Measurements from ENCODE around the gene TIMP3.
A peak's percentile ranks its signal among the peaks of the same experiment; 100 is the strongest.
"Not testable (repeated sequence)": the region's sequence is repeated elsewhere in the genome, so short reads cannot be mapped to it uniquely, and the experiment has no call there.

The TIMP3 gene

GRCh38 chr22:32801537-32802236, at the start of gene TIMP3:
TIMP3 (plus strand) TSS chr22:32801705; CDS start chr22:32802002, 297 bp downstream.
- DNase-seq (ENCODE audit: low read depth, low spot score): peak; percentile 95

GRCh38 chr22:32752326-32752725, 49.2 kb upstream of the TIMP3 start:
- DNase-seq (ENCODE audit: low read depth, low spot score): no peak

DNA sequence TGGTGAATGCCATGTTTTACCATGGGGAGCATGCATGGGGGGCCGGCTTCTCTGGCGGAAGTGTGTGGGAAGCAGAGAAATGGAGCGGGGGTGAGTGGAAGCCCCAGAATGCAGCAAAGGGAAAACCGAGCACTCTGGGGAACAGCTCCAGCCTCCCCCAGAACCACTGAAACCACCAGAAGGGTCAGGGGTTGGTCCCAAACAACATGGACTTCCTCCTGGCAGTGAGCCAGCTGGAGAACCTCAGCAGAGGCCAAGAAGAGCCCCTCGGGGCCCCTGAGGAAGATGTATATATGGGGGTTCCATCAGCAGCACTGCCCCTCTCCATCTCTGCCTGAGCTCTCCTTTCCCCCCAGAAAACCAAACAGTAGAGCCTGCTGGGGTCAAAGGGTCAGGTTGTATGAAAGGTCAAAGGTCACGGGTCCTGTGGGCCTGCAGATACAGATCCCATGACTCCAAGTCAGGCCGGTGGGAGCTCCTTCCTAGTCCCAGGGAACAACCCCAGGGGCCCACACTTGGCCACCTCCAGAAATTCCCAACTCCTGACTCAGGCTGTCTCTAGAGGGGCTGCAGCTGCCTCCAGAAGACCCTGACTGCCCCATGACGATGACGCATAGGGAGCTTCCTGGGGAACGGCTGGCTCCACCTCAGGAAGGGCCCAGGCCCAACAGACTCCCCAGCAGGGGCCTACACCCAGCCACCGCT, 48.5 kb upstream of the TIMP3 start:
- no peak for DNase-seq (ENCODE audit: low read depth, low spot score)

DNA sequence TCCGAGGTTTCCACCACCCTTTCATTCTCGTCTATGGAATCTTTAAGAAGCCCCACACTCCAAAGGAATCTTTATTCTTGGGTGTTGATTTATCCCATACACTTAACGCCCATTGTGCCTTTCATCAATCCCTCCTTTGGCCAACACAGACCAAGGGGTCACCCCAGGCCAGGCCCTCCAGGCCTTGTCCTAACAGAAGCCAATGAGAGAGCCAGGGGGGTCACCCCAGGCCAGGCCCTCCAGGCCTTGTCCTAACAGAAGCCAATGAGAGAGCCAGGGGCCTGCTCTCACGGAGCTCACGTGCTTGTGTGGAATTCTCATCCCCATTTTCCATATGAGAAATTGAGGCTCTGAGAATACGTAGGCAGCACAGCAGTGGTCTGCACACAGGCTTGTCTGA, 47.9 kb upstream of the TIMP3 start:
- DNase-seq (ENCODE audit: low read depth, low spot score): no peak

- no peak for DNase-seq (ENCODE audit: low read depth, low spot score)
These were observed 47.0 kb upstream of the TIMP3 start for GRCh38 chr22:32754413-32755041.

DNA sequence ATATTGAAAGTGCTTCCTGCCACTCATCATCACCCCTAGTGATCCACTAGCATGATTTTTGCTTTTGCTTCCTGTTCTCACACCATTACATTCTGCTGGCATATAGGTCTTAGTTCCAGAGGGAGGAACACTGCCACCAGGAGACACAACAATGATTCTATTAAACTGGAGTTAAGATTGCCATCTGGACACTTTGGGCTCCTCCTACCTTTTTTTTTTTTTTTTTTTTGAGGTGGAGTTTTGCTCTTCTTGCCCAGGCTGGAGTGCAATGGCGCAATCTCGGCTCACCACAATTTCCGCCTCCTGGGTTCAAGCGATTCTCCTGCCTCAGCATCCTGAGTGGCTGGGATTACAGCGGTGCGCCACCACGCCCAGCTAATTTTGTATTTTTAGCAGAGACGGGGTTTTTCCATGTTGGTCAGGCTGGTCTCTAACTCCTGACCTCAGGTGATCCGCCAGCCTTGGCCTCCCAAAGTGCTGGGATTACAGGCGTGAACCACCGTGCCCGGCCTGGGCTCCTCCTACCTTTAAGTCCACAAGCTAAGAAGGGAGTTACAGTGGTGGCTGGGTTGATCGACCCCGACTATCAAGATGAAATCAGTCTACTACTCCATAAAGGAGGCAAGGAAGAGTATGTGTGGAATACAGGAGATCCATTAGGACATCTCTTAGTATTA, 44.3 kb upstream of the TIMP3 start:
- not testable (repeated sequence) for DNase-seq (ENCODE audit: low read depth, low spot score)

GRCh38 chr22:32758866-32759385, 42.6 kb upstream of the TIMP3 start:
- no peak for DNase-seq (ENCODE audit: low read depth, low spot score)

DNA sequence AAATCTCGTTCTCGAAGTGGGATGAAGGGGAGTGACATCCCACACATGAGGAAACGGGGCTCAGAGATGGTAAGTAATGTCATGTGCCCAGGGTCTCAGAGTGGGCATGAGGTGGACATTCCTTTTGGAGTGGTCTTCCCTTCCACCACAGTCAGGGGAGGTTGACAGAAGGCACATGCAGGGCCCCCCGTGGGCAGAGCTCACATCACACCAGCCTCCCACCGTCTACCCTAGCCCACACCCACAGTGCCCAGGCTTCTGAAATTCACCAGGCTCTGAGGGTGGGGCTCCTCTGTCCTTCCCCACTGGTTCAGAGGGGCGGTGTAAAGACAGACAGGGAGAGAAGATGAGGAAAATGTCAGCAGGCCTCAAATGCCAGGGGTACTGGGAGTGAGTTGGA, 41.1 kb upstream of the TIMP3 start:
- no peak for DNase-seq (ENCODE audit: low read depth, low spot score)

DNA sequence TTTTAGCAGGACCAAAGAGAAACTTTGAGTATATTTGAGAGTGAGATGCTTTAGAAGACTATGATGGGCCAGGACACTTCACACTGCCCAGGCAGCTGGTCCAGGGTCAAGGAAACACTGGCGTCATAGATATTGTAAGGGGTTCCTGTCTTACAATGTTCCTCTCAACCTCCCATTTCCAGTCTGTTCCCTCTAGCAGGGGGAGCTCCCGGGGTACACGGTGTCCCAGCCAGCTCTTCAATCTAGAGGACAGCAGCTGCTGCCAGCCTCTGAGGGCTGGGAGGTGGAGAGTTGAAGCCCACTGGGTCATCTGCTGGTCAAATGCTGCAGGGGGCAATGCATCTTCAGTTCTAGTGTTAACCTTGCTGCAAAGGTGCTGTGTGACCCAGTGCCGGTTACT, 40.7 kb upstream of the TIMP3 start:
- no peak for DNase-seq (ENCODE audit: low read depth, low spot score)

DNA sequence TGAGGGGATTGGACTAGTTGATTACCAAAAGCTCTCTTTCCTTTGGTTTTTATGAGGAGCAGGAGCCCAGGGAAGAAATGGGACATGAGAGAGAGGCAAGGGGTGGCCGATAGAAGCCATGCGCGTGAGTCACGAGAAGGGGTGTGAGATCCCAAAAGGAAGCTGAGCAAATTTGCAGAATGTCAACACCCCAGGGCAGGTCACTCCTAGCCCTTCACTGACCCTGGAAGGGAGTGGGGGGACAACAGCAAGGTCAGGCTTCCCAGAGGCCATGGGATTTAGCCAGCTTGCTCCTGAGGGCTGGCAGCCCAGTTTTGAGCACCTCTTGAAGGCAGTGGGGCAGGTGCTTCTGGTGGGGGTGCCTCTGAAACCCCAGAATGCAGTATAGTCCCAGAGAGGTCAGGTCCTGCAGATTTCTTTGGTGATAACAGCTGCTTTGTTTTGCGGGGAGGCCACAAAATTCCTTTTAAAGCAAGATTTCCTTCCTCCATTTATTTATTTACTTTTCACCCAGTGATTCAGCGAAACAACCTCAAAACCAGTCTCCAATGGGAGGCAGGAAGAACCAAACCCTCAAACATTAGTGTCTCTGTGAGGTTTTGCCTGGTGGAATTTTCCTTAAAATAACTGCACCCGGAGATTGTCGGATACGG, 40.1 kb upstream of the TIMP3 start:
- DNase-seq (ENCODE audit: low read depth, low spot score): peak; percentile 42

DNA sequence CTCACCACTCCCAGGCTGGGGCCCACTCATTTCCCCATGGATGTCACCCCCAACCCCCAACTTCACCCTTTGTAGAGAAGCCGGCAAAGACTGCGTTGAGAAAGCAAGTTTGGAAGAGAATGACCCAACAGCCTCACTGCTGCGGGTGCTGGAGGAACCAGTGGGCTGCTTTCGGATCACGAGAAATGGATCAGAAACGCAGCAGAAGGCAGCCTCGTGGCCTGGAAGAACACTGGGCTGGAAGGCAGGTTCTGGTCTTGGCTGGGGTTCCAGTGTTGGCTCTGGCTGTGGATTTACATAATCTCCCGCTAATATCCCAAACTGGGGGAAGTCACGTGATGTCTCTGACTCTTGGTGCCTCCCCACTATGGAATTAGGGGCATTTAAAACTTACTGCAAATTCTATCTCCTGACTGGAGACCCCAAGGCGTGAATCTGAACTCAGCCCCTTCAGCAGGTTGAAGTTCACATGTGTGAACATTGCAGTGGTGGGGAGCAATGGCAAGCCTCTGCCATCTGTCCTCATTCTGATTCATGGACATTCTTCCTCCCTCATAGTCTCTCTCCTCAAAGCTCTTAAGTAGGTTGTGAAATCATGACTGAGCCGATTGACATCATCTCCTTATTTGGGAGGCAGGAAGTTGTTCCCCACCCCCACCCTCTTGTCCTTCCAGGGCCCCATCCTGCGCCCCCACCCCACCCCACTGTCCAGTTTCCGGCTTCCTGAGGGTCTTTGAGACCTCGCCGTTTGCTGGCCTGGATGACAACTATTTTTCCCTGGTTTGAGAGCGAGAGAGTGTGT, 37.0 kb upstream of the TIMP3 start:
- DNase-seq (ENCODE audit: low read depth, low spot score): peak; percentile 28

GRCh38 chr22:32765132-32765618, 36.3 kb upstream of the TIMP3 start:
- DNase-seq (ENCODE audit: low read depth, low spot score): no peak

DNA sequence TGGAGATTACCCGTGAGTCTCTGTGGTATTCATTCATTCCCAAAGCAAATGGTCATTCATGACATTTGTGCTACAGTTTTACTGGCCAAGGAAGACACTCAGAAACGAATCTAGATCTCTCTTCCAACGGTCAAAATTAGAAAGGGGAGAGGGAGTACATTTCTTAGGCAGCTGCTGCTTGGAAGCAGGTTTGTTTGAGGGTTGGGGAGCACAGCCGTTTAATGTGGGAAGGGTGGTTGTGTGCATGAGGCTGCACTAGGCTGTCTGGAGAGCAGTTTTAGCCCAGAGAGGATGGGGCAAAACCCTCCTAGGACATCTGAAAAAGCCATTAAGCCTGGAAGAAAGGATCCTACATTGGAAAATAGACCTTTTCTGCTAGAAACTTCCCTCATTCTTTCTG, 29.7 kb upstream of the TIMP3 start:
- no peak for DNase-seq (ENCODE audit: low read depth, low spot score)

DNA sequence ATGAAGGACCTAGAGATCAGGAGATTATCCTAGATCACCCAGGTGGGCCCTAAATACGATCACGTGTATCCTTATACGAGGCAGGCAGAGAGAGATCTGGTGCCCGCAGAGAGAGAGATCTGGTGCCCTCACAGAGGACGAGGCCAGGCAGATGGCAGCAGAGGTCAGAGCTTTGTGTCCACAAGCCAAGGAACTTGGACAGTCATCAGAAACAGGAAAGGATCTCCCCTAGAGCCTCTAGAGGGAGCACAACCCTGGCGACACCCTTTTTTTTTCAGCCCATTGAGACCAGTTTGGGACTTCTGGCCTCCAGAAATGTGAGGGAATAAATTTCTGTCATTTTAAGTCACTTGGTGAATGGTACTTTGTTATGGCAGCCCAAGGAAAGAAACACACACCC, 25.5 kb upstream of the TIMP3 start:
- no peak for DNase-seq (ENCODE audit: low read depth, low spot score)

- DNase-seq (ENCODE audit: low read depth, low spot score): no peak
These were observed 25.1 kb upstream of the TIMP3 start for GRCh38 chr22:32776397-32776796.

- no peak for DNase-seq (ENCODE audit: low read depth, low spot score)
These were observed 24.7 kb upstream of the TIMP3 start for GRCh38 chr22:32776802-32777201.

- DNase-seq (ENCODE audit: low read depth, low spot score): no peak
These were observed 23.5 kb upstream of the TIMP3 start for GRCh38 chr22:32777987-32778386.

- DNase-seq (ENCODE audit: low read depth, low spot score): no peak
These were observed 20.7 kb upstream of the TIMP3 start for GRCh38 chr22:32780726-32781310.

- DNase-seq (ENCODE audit: low read depth, low spot score): no peak
These were observed 19.8 kb upstream of the TIMP3 start for GRCh38 chr22:32781695-32782094.
